Measurements from ENCODE around the gene B9D1. TPM values are rescaled to one million over a fixed set of nuclear protein-coding genes. Genes with fewer than 3 reads are reported as not detected.

B9D1 gene
- total and polyA plus RNA-seq, 4 donors, result 23.5 to 47.9 (median 26.0) TPM

DNA sequence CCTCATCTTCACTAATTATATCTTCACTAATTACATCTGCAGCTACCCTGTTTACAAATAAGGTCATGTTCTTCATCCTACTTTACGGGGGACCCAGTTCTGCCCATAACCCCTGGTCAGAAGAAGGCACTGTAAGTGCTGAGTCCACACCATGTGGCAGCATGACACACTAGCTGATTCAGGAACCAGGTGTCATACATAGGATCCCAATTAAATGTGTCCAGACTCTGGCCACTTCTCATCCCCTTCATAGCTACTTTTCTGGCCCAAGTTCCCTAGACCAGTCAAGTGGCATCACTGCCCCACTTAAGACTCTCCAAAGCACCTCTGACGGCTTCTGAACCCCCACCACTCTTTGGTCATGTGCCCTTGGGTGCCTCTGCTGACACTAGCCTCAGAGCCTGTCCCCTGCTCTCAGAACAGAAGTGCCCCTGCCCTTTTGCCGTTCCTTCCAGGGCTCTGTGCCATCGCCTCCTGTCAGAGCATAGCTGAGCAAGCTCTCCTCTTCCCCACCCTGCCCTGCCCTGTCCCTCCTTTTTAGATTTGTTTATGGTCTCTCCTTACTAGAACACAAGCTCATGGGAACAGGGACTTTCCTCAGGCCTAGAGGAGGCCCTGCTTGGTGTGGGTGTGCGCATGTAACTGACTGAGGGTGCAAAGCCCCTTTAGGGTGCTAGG, 61.1 kb downstream of the B9D1 start:
- H3K9me3 ChIP-seq (ENCODE audit: control insufficient read depth in 4 of 4, insufficient read depth in 3 of 4, low read length in 3 of 4), result no peaks in the 10 kb centered on the region
- H3K27ac ChIP-seq (ENCODE audit: low read depth in 1 of 2, low read length in 1 of 2), result peak overlapping the region in 1 of 2 donors; percentile 57
- H3K36me3 ChIP-seq (ENCODE audit: control insufficient read depth in 4 of 4, insufficient read depth in 4 of 4, low read length in 4 of 4), result peaks cover 0 to 9% (median 3%) of the 10 kb centered on the region in 4 donors
- no peaks in the 10 kb centered on the region for H3K27me3 ChIP-seq (ENCODE audit: control insufficient read depth in 3 of 3, insufficient read depth in 3 of 3, low read length in 2 of 3)
- H3K9ac ChIP-seq (ENCODE audit: insufficient read depth in 1 of 2, low read length in 2 of 2), result no peak overlapping the region
- peaks cover 0 to 42% (median 7%) of the 10 kb centered on the region in 5 donors for H3K4me1 ChIP-seq (ENCODE audit: control insufficient read depth in 5 of 5, insufficient read depth in 5 of 5, low read length in 5 of 5)
- no peak for DNase-seq
- TF ChIP-seq, protein P1, sequence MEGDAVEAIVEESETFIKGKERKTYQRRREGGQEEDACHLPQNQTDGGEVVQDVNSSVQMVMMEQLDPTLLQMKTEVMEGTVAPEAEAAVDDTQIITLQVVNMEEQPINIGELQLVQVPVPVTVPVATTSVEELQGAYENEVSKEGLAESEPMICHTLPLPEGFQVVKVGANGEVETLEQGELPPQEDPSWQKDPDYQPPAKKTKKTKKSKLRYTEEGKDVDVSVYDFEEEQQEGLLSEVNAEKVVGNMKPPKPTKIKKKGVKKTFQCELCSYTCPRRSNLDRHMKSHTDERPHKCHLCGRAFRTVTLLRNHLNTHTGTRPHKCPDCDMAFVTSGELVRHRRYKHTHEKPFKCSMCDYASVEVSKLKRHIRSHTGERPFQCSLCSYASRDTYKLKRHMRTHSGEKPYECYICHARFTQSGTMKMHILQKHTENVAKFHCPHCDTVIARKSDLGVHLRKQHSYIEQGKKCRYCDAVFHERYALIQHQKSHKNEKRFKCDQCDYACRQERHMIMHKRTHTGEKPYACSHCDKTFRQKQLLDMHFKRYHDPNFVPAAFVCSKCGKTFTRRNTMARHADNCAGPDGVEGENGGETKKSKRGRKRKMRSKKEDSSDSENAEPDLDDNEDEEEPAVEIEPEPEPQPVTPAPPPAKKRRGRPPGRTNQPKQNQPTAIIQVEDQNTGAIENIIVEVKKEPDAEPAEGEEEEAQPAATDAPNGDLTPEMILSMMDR (IDR thresholded peaks at IDR 0.05; ENCODE audit: control extremely low read depth, extremely low read depth), result no peak
- peak; percentile 48 for ATAC-seq (ENCODE audit: insufficient read depth, low FRiP score)
- 67 to 78% methylated on average over 5 of the region's 5 CpGs for WGBS, 2 donors
- H3K4me3 ChIP-seq, result no peak overlapping the region

DNA sequence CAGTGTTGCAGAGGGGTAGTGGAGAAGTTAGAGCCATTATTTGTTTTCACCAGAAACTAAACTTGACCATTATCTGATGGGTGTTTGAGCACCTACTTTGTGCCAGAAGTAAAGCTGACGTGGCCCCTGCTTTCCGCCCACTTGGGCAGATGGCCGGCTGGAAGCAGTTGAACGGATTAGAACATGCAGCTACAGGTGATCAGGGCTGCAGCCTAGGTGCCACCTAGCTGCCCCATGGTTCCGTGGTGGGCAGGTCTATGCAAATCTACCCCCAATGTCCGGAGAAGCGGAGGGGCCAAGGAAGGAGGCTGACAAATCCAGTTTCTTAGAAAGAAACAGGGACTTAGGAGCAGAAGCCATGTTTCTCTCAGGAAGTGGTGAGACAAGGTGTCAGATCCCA, 62.7 kb downstream of the B9D1 start:
- H3K4me1 ChIP-seq (ENCODE audit: control insufficient read depth in 5 of 5, insufficient read depth in 5 of 5, low read length in 5 of 5), result peaks cover 0 to 34% (median 11%) of the 10 kb centered on the region in 5 donors
- ATAC-seq (ENCODE audit: insufficient read depth, low FRiP score), result no peak

DNA sequence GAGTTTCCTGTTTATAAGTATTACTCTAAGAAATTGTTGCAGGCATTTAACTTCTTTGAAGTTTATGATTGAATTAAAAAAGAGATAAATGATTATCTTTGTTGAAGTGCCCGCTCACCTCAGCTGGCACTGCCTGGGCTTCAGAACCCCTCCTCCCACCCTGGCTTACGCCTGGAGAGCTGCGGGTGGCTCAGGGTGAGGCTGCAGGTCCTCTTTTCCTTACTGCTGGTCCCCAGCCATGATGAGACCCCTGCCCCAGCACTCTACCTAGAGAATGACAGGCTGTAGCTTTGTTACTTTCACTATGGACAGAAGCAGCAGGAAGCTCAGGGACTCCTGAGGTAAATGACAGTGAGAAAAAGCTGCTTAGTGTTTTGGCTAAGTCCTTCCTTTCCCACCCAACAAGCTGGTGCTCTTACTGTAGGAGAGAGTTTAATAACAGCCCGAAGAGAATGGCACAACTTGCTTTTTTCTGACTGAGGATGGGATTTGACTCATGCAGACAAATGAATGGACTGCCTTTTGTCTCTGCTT, 63.2 kb downstream of the B9D1 start:
- no peak overlapping the region for H3K4me3 ChIP-seq
- no peak overlapping the region for H3K9ac ChIP-seq (ENCODE audit: insufficient read depth in 1 of 2, low read length in 2 of 2)
- ATAC-seq (ENCODE audit: insufficient read depth, low FRiP score) (no peak), DNase-seq (no peak)
- no peaks in the 10 kb centered on the region for H3K27me3 ChIP-seq (ENCODE audit: control insufficient read depth in 3 of 3, insufficient read depth in 3 of 3, low read length in 2 of 3)
- TF ChIP-seq, protein P1 (IDR thresholded peaks at IDR 0.05; ENCODE audit: control extremely low read depth, extremely low read depth), result no peak
- peak overlapping the region in 1 of 2 donors; percentile 46 for H3K27ac ChIP-seq (ENCODE audit: low read depth in 1 of 2, low read length in 1 of 2)
- peaks cover 0 to 9% (median 2%) of the 10 kb centered on the region in 4 donors for H3K36me3 ChIP-seq (ENCODE audit: control insufficient read depth in 4 of 4, insufficient read depth in 4 of 4, low read length in 4 of 4)
- 67 to 75% methylated on average over 4 of the region's 4 CpGs for WGBS, 2 donors
- no peaks in the 10 kb centered on the region for H3K9me3 ChIP-seq (ENCODE audit: control insufficient read depth in 4 of 4, insufficient read depth in 3 of 4, low read length in 3 of 4)
- peaks cover 0 to 28% (median 12%) of the 10 kb centered on the region in 5 donors for H3K4me1 ChIP-seq (ENCODE audit: control insufficient read depth in 5 of 5, insufficient read depth in 5 of 5, low read length in 5 of 5)

More for the DNA sequence above, 62.7 kb downstream of the B9D1 start:
- TF ChIP-seq, protein P1 (IDR thresholded peaks at IDR 0.05; ENCODE audit: control extremely low read depth, extremely low read depth), result no peak
- Histone ChIP-seq H3K27me3 (ENCODE audit: control insufficient read depth in 3 of 3, insufficient read depth in 3 of 3, low read length in 2 of 3) (no peaks in the 10 kb centered on the region), H3K4me3 (no peak overlapping the region), H3K27ac (ENCODE audit: low read depth in 1 of 2, low read length in 1 of 2) (no peak overlapping the region), H3K36me3 (ENCODE audit: control insufficient read depth in 4 of 4, insufficient read depth in 4 of 4, low read length in 4 of 4) (peaks cover 0 to 9% (median 3%) of the 10 kb centered on the region in 4 donors), H3K9ac (ENCODE audit: insufficient read depth in 1 of 2, low read length in 2 of 2) (no peak overlapping the region), H3K9me3 (ENCODE audit: control insufficient read depth in 4 of 4, insufficient read depth in 3 of 4, low read length in 3 of 4) (no peaks in the 10 kb centered on the region)
- no peak for DNase-seq
- WGBS, 2 donors, result 93 to 97% methylated on average over 7 of the region's 7 CpGs
